H1 (cell line): ENCODE data around the gene ATP6AP1. TPM values are rescaled to one million over a fixed set of nuclear protein-coding genes. Genes with fewer than 3 reads are reported as not detected.

Source experiments
- CBX5 ChIP-seq: fragments of 300-800, 300-1000 bp; sonication (generic); IDR thresholded peaks from 2 replicates; pipeline ENCODE4 v1.7.1; 2016; ENCODE audit warnings: antibody characterized with exemption, low read length, low read depth
- KDM4A ChIP-seq: IDR thresholded peaks from one replicate; pipeline ENCODE4 v1.7.1; 2012; ENCODE audit warnings: low read depth, mild to moderate bottlenecking, moderate library complexity, low read length, inconsistent platforms; ENCODE audit not compliant: severe bottlenecking
- TAF7 ChIP-seq: optimal IDR thresholded peaks from 2 replicates; pipeline ENCODE3; 2011; ENCODE audit warnings: low read depth, mild to moderate bottlenecking, inconsistent platforms, low read length, moderate library complexity, borderline replicate concordance
- polyA plus RNA-seq, 7 experiments: library from polyadenylated mRNA; depleted of rRNA in 3 of 7; stranded (reverse) in 5 of 7; unstranded in 2 of 7; fragments of >200 nt in 5 of 7; fragments of 200-250 nt in 2 of 7; gene quantifications; 1 replicate in 5 of 7; 2 replicates in 1 of 7; 4 replicates in 1 of 7; pipeline versions ENCODE4 v1.2.1 to v1.2.3, GENCODE V29; 2011 to 2013; ENCODE audit warnings: missing spikeins in 2 of 7, mixed read lengths in 2 of 7
- total RNA-seq: library from RNA; stranded (reverse); fragmentation: NEBNext Ultra II Directional; extraction: Animal tissue kit (Norgen Biotek cat#: 25700); gene quantifications from 2 replicates; pipeline ENCODE4 v1.2.1, GENCODE V29; 2021
- TF ChIP-seq, protein P1 (sequence below): fragments of 300-600 bp; sonication (generic); IDR thresholded peaks from 2 replicates; pipeline ENCODE4 v1.7.1; 2012; ENCODE audit warnings: low read length, moderate library complexity, mild to moderate bottlenecking, inconsistent platforms; ENCODE audit not compliant: insufficient replicate concordance

ATP6AP1 gene
- total and polyA plus RNA-seq, 2 of the 8 experiments (the other 6 are each of a cell fraction or from before 2014, with no cell fraction given), result 44.6 to 80.8 TPM

DNA sequence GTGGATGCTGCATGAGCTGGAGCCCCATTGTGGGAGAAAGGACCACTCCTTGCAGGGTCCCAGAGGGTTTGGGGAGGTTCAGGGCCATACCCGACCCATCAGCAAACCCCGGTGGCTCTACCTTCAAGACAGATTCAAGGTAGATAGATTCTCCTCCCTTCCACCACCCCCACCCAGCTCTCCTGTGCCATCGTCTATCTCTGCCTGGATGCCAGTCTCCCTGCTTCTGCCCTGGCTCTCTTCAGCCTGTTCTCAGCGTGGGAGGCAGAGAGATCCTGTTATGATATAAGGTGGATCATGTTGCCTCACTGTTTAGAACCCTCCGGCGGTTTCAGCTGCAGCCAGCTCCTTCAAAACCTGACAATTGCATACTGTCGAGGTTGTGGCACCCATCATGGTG lies 45.2 kb downstream of the ATP6AP1 start (continued):
- TF ChIP-seq, protein P1, sequence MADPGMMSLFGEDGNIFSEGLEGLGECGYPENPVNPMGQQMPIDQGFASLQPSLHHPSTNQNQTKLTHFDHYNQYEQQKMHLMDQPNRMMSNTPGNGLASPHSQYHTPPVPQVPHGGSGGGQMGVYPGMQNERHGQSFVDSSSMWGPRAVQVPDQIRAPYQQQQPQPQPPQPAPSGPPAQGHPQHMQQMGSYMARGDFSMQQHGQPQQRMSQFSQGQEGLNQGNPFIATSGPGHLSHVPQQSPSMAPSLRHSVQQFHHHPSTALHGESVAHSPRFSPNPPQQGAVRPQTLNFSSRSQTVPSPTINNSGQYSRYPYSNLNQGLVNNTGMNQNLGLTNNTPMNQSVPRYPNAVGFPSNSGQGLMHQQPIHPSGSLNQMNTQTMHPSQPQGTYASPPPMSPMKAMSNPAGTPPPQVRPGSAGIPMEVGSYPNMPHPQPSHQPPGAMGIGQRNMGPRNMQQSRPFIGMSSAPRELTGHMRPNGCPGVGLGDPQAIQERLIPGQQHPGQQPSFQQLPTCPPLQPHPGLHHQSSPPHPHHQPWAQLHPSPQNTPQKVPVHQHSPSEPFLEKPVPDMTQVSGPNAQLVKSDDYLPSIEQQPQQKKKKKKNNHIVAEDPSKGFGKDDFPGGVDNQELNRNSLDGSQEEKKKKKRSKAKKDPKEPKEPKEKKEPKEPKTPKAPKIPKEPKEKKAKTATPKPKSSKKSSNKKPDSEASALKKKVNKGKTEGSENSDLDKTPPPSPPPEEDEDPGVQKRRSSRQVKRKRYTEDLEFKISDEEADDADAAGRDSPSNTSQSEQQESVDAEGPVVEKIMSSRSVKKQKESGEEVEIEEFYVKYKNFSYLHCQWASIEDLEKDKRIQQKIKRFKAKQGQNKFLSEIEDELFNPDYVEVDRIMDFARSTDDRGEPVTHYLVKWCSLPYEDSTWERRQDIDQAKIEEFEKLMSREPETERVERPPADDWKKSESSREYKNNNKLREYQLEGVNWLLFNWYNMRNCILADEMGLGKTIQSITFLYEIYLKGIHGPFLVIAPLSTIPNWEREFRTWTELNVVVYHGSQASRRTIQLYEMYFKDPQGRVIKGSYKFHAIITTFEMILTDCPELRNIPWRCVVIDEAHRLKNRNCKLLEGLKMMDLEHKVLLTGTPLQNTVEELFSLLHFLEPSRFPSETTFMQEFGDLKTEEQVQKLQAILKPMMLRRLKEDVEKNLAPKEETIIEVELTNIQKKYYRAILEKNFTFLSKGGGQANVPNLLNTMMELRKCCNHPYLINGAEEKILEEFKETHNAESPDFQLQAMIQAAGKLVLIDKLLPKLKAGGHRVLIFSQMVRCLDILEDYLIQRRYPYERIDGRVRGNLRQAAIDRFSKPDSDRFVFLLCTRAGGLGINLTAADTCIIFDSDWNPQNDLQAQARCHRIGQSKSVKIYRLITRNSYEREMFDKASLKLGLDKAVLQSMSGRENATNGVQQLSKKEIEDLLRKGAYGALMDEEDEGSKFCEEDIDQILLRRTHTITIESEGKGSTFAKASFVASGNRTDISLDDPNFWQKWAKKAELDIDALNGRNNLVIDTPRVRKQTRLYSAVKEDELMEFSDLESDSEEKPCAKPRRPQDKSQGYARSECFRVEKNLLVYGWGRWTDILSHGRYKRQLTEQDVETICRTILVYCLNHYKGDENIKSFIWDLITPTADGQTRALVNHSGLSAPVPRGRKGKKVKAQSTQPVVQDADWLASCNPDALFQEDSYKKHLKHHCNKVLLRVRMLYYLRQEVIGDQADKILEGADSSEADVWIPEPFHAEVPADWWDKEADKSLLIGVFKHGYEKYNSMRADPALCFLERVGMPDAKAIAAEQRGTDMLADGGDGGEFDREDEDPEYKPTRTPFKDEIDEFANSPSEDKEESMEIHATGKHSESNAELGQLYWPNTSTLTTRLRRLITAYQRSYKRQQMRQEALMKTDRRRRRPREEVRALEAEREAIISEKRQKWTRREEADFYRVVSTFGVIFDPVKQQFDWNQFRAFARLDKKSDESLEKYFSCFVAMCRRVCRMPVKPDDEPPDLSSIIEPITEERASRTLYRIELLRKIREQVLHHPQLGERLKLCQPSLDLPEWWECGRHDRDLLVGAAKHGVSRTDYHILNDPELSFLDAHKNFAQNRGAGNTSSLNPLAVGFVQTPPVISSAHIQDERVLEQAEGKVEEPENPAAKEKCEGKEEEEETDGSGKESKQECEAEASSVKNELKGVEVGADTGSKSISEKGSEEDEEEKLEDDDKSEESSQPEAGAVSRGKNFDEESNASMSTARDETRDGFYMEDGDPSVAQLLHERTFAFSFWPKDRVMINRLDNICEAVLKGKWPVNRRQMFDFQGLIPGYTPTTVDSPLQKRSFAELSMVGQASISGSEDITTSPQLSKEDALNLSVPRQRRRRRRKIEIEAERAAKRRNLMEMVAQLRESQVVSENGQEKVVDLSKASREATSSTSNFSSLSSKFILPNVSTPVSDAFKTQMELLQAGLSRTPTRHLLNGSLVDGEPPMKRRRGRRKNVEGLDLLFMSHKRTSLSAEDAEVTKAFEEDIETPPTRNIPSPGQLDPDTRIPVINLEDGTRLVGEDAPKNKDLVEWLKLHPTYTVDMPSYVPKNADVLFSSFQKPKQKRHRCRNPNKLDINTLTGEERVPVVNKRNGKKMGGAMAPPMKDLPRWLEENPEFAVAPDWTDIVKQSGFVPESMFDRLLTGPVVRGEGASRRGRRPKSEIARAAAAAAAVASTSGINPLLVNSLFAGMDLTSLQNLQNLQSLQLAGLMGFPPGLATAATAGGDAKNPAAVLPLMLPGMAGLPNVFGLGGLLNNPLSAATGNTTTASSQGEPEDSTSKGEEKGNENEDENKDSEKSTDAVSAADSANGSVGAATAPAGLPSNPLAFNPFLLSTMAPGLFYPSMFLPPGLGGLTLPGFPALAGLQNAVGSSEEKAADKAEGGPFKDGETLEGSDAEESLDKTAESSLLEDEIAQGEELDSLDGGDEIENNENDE, result no peak
- TF ChIP-seq TAF7, result no peak
- no peak for TF ChIP-seq KDM4A
- TF ChIP-seq CBX5, result no peak
